ENCODE data around the gene PIK3C2A.
"Not testable (repeated sequence)": the region's sequence is repeated elsewhere in the genome, so short reads cannot be mapped to it uniquely, and the experiment has no call there.

Gene PIK3C2A

GRCh38 chr11:17207317-17208256 lies at the start of gene PIK3C2A:
Gene PIK3C2A (minus strand): TSS chr11:17207986. CDS start chr11:17169741, 38,245 bp downstream.
- DNase-seq = peak; percentile 93

DNA sequence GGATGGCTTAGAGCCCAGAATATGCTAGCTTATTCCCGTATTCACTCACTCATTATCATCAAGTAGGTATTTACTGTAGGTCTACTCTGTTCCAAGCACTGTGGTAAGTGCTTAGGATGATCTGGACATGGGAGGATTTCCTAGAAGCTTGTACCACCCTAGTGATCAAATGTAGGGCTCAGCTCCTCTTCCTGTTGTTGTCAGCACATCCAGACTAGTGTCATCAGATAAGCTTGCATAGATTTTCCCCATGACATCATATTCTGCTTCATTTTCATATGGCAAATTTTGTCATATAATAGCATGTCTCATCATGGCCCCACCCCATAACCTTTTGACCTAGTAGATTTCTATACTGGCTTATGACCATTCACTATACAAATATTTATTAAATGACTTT lies 49.4 kb upstream of the PIK3C2A start:
- peak; percentile 83 for DNase-seq

DNA sequence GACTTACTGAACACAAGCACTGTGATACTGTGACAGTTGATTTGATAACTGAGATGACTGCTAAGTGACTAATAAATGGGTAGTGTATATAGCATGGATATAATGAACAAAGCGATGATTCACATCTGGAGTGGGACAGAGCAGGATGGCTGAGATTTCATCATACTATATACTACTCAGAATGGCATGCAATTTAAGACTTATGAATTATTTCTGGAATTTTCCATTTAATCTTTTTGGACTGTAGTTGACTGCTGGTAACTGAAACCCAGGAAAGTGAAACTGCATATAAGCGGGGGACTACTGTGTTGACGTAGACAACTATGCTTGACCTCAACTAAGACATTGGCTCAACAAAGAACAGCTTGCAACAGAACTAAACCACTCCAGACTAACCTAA lies 48.7 kb upstream of the PIK3C2A start:
- peak; percentile 95 for DNase-seq

- DNase-seq = no peak
Measured at GRCh38 chr11:17252704-17253103, 44.9 kb upstream of the PIK3C2A start.

DNA sequence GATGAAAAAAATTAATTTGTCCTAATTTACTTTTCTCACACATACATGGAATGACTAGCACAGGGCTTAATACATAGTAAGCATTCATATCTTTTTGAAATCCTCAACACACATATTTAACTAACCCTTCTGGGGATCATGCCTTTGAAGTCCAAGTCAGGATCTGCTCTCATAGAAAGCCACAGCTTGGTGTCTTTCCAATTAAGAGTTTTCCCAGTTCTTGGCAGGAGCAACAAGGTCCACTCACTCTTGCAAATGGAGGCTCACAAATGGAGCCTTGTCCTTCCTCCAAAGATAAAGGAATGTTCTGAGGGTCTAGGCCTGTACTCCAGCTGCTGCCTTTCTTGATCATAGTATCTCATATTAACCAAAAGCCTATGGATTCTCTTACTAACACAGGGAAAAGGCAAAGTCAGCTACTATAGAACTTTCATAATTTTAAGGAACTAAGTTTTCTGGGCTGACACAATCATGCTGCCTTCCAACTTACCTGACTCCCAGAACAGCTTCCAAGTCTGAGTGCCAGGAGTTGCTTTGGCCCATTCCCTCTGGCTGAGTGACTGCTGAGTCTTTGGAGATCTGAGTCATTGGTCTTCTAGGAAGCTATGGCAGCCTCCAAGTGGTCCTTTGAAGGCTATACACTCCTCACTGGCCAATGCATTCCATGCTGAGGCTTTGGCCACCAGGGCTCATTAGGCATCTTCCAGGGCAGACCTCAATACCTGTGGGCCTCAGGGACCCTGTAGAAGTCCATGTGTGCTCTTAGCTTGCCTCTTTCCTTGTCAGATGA lies 43.0 kb upstream of the PIK3C2A start:
- no peak for DNase-seq

- DNase-seq = no peak
Measured at GRCh38 chr11:17244046-17244445, 36.3 kb upstream of the PIK3C2A start.

- DNase-seq = not testable (repeated sequence)
Measured at GRCh38 chr11:17242954-17243353, 35.2 kb upstream of the PIK3C2A start.

DNA sequence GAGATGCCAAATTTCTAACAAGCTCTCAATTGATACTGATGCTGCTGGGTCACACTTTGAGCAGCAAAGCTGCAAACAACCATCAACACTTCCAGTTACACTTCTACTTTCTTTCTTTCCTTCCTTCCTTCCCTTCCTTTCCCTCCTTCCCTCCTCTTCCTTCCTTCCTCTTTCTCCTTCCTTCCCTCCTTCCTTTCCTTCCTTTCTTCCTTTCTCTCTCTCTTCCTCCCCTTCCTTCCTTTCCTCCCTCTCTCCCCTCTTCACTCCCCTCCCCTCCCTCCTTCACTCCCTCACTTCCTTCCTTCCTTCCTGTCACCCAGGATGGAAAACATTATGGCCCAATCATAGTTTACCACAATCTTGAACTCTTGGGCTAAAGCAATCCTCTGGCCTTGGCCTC lies 33.0 kb upstream of the PIK3C2A start:
- no peak for DNase-seq

- not testable (repeated sequence) for DNase-seq
Measured at GRCh38 chr11:17239927-17240326, 32.1 kb upstream of the PIK3C2A start.

GRCh38 chr11:17238377-17238776 lies 30.6 kb upstream of the PIK3C2A start:
- no peak for DNase-seq

DNA sequence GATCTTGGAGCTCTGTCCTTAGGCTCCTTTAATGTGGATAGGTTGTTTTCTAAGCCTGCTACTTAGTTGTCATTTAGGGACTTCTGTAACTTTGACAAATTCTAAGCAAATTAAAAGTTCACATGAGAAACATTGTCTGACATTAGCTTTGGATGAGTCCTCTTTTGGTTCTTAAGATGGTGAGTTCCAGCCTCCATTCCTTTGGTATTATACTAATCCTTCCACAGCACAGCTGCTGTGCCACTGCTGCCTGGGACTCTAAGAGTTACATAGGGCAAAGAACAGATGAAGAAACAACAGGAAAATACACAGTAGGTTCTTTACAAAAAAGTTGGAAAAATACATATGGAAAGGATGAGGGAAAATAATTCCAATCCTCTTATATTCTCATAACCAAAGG lies 25.3 kb upstream of the PIK3C2A start:
- no peak for DNase-seq

- no peak for DNase-seq
Measured at GRCh38 chr11:17230867-17231851, 23.4 kb upstream of the PIK3C2A start.

GRCh38 chr11:17229481-17230152 lies 21.8 kb upstream of the PIK3C2A start:
- DNase-seq = no peak

DNA sequence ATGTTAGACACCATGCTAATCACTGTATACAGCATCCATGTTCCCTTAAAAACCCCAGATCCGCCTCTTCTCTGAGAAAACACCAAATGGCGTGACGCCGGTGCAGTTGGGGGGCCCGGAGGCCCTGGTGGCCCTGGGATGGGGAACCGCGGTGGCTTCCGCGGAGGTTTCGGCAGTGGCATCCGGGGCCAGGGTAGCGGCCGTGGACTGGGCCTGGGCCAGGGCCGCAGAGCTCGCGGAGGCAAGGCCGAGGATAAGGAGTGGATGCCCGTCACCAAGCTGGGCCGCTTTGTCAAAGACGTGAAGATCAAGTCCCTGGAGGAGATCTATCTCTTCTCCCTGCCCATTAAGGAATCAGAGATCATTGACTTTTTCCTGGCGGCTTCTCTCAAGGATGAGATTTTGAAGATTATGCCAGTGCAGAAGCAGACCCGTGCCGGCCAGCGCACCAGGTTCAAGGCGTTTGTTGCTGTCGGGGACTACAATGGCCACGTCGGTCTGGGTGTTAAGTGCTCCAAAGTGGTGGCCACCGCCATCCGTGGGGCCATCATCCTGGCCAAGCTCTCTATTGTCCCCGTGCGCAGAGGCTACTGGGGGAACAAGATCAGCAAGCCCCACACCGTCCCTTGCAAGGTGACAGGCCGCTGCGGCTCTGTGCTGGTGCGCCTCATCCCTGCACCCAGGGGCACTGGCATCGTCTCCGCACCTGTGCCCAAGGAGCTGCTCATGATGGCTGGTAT lies 20.6 kb upstream of the PIK3C2A start:
- not testable (repeated sequence) for DNase-seq

DNA sequence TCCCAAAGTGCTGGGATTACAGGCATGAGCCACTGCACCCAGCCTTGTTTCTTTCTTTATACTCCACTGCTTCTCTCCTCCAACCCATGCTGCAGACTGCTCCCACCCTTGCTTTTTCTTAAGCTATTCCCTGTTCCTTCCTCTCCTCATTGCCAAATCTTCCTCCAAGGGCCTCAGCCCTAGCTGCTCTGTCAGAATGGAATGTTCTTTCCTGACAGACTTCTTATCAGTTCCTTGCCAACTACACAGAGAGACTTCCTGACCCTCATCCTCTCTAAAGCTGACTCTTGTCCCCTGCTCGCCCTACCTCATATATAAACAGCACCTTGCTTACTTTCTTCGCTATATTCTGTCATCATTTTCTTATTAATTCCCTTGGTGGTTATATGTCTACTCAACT lies 16.9 kb upstream of the PIK3C2A start:
- DNase-seq = no peak

GRCh38 chr11:17221968-17222367 lies 14.2 kb upstream of the PIK3C2A start:
- DNase-seq = peak; percentile 51

DNA sequence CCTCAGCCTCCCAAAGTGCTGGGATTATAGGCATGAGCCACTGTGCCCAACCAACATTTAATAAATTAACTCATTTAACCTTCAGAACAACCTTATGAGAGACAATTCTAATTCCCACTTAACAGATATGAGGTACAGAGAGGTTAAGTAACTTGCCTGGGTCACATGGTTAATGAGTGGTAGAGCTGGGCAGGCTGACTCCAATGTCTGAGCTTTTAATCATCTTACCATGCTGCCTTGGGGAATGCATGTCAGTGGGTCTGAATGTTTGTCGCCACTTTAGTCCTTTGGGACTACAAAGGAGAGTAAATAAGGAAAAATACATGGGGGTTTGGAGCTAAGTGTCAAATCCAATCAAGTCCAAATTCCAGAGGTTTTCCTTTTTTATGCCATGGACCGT lies 11.2 kb upstream of the PIK3C2A start:
- no peak for DNase-seq

- DNase-seq = no peak
Measured at GRCh38 chr11:17218403-17218802, 10.6 kb upstream of the PIK3C2A start.

GRCh38 chr11:17217401-17217800 lies 9.6 kb upstream of the PIK3C2A start:
- DNase-seq = no peak

DNA sequence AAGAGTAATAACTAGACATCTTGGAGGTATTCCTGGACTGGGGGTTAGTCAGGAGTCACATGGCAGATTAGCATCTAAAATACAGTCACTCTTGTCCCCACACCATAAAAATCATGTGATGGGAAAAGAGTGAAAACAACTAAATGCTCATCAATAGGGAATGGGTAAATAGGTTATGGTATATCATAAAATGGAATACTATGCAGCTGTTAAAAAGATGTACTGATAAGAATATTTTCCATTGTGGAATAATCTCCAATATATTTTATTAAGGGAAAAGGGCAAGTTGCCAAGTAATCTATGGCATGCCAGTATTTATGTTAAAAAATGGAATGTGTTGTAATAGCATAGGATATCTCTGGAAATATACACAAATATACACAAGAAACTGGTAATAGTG lies 6.6 kb upstream of the PIK3C2A start:
- no peak for DNase-seq

DNA sequence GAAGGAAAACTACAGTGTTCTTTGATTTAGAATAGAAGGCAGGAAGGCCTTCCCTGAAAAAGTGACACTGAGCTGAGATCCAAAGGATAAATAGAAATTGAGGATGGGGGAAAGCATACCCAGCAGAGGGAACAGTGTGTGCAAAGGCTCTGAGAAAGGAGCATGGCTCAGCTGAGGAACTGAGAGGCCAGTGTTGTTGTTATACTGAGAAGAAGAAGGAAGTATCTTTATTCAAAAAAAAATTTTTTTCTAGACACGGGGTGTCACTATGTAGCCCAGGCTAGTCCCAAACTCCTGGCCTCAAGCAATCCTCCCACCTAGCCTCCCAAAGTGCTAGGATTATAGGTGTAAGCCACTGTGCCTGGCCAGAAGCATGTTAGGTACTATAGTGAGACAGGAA lies 3.5 kb upstream of the PIK3C2A start:
- no peak for DNase-seq

GRCh38 chr11:17209939-17210245 lies 2.1 kb upstream of the PIK3C2A start:
- DNase-seq = no peak
